PFSK-1 (cell line): ENCODE data around the gene OPN5.

Source experiments
- POLR2AphosphoS5 ChIP-seq: IDR thresholded peaks from 2 replicates; pipeline ENCODE4 v1.6.1; 2012; ENCODE audit warnings: low read depth, mild to moderate bottlenecking, control low read depth, low read length, moderate library complexity
- SIN3A ChIP-seq: IDR thresholded peaks from 2 replicates; pipeline ENCODE4 v1.6.1; 2012; ENCODE audit warnings: mild to moderate bottlenecking, low read length, moderate library complexity, borderline replicate concordance; ENCODE audit not compliant: insufficient read depth
- TF ChIP-seq, protein P1 (sequence below), 2 experiments: IDR thresholded peaks; 2 replicates each; pipeline versions ENCODE4 v1.6.1 to v1.8.0; 2011 to 2012; ENCODE audit warnings: low read depth in 2 of 2, low read length in 2 of 2, control low read depth in 1 of 2, inconsistent platforms in 1 of 2, mild to moderate bottlenecking in 1 of 2, moderate library complexity in 1 of 2; ENCODE audit not compliant: insufficient read depth in 1 of 2

- no peak for TF ChIP-seq POLR2AphosphoS5
- TF ChIP-seq, protein P1, sequence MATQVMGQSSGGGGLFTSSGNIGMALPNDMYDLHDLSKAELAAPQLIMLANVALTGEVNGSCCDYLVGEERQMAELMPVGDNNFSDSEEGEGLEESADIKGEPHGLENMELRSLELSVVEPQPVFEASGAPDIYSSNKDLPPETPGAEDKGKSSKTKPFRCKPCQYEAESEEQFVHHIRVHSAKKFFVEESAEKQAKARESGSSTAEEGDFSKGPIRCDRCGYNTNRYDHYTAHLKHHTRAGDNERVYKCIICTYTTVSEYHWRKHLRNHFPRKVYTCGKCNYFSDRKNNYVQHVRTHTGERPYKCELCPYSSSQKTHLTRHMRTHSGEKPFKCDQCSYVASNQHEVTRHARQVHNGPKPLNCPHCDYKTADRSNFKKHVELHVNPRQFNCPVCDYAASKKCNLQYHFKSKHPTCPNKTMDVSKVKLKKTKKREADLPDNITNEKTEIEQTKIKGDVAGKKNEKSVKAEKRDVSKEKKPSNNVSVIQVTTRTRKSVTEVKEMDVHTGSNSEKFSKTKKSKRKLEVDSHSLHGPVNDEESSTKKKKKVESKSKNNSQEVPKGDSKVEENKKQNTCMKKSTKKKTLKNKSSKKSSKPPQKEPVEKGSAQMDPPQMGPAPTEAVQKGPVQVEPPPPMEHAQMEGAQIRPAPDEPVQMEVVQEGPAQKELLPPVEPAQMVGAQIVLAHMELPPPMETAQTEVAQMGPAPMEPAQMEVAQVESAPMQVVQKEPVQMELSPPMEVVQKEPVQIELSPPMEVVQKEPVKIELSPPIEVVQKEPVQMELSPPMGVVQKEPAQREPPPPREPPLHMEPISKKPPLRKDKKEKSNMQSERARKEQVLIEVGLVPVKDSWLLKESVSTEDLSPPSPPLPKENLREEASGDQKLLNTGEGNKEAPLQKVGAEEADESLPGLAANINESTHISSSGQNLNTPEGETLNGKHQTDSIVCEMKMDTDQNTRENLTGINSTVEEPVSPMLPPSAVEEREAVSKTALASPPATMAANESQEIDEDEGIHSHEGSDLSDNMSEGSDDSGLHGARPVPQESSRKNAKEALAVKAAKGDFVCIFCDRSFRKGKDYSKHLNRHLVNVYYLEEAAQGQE (IDR thresholded peaks at IDR 0.05; ENCODE audit: insufficient read depth in 1 of 2, low read depth in 2 of 2, low read length in 2 of 2), result no peak
- TF ChIP-seq SIN3A, result no peak
Observed at GRCh38 chr6:47822856-47823554, 41.2 kb downstream of the OPN5 start.
